Measurements from ENCODE around the gene TPCN2. TPM values are rescaled to one million over a fixed set of nuclear protein-coding genes. Genes with fewer than 3 reads are reported as not detected.

Gene TPCN2
- total RNA-seq, 1 experiment from 2014 or later: 15.2 TPM

- no peak overlapping the region for H3K4me3 ChIP-seq (replicated peaks in 1 of 2; ENCODE audit: low read depth in 1 of 2, low read length in 2 of 2)
- no peak overlapping the region for H3K27ac ChIP-seq (ENCODE audit: low read depth, low read length)
- POLR2A ChIA-PET: no interaction called here
- H2AFZ ChIP-seq (ENCODE audit: low read depth, low read length, poor library complexity, severe bottlenecking): no peak overlapping the region
- DNase-seq (ENCODE audit: low read depth, low spot score) (no peak), ATAC-seq (no peak)
- H3K9me3 ChIP-seq (ENCODE audit: control insufficient read depth in 1 of 2, insufficient read depth in 1 of 2, low read depth in 1 of 2, low read length in 2 of 2): no peaks in the 10 kb centered on the region; a peak in 1 of 4 replicates
- H3K4me1 ChIP-seq (ENCODE audit: control insufficient read depth in 1 of 2, insufficient read depth in 2 of 2, low read length in 2 of 2): peaks cover 0 to 2% of the 10 kb centered on the region in 2 experiments; a peak in 3 of 4 replicates
- no peaks in the 10 kb centered on the region for H3K79me2 ChIP-seq (ENCODE audit: insufficient read depth, low read length)
- TF ChIP-seq ATF3 (IDR thresholded peaks at IDR 0.05): no peak
- no peak for TF ChIP-seq MAX (IDR thresholded peaks at IDR 0.05)
- TF ChIP-seq ZNF274 (IDR thresholded peaks at IDR 0.05; ENCODE audit: low read depth, low read length): no peak
- TF ChIP-seq REST (IDR thresholded peaks at IDR 0.05; ENCODE audit: low read depth): no peak
- no peak for TF ChIP-seq CEBPB (IDR thresholded peaks at IDR 0.05; ENCODE audit: low read depth)
- no peak for TF ChIP-seq ZFX (IDR thresholded peaks at IDR 0.05)
- no peak for TF ChIP-seq POLR2A (IDR thresholded peaks at IDR 0.05; ENCODE audit: borderline replicate concordance, extremely low read depth, insufficient read depth, insufficient read length)
- no peak for TF ChIP-seq YY1 (IDR thresholded peaks at IDR 0.05; ENCODE audit: extremely low read depth, insufficient replicate concordance, low read depth, low read length)
- TF ChIP-seq EGR1 (IDR thresholded peaks at IDR 0.05; ENCODE audit: low read depth): no peak
- no peak for TF ChIP-seq ZBTB33 (IDR thresholded peaks at IDR 0.05; ENCODE audit: extremely low read depth, insufficient replicate concordance, low read length)
- no peak for TF ChIP-seq SP1 (IDR thresholded peaks at IDR 0.05; ENCODE audit: low read depth)
- no peak for TF ChIP-seq POLR2AphosphoS5 (IDR thresholded peaks at IDR 0.05; ENCODE audit: low read depth, low read length)
- TF ChIP-seq EZH2 (IDR thresholded peaks at IDR 0.05): no peak
- no peak for TF ChIP-seq FOSL1 (IDR thresholded peaks at IDR 0.05; ENCODE audit: low read depth)
- TF ChIP-seq SIN3A (IDR thresholded peaks at IDR 0.05; ENCODE audit: low read depth): no peak
- no peak for TF ChIP-seq RAD21 (IDR thresholded peaks at IDR 0.05; ENCODE audit: low read depth)
- TF ChIP-seq CTCF (IDR thresholded peaks at IDR 0.05 in 2 of 3, conservative IDR thresholded peaks at IDR 0.05 in 1 of 3; ENCODE audit: borderline replicate concordance in 1 of 3, insufficient read depth in 1 of 3, low read depth in 2 of 3, low read length in 2 of 3): no peak
- intact Hi-C loops (cut with micrococcal nuclease): no loop called here
- RAD21 ChIA-PET (ENCODE audit: low non-redundant PET in 1 of 2, low total read pairs in 2 of 2, uncharacterized antibody in 2 of 2, unreplicated experiment in 2 of 2): no interaction called here
- CTCF ChIA-PET: no interaction called here
- no peaks in the 10 kb centered on the region for H3K27me3 ChIP-seq (ENCODE audit: insufficient read depth, low read length)
- no peaks in the 10 kb centered on the region for H4K20me1 ChIP-seq (ENCODE audit: insufficient read depth)
- no peak overlapping the region for H3K9ac ChIP-seq (ENCODE audit: low read length)
- H3K4me2 ChIP-seq (ENCODE audit: low read length): no peak overlapping the region
- BruUV-seq (replicated peaks): no TSS peak
- H3K9me2 ChIP-seq (ENCODE audit: insufficient read depth): no peaks in the 10 kb centered on the region
- no peaks in the 10 kb centered on the region for H3K36me3 ChIP-seq (ENCODE audit: control insufficient read depth in 1 of 2, insufficient read depth in 2 of 2, low read length in 2 of 2)
Observed at GRCh38 chr11:69110451-69110850, 61.7 kb downstream of the TPCN2 start.
